Gastroesophageal sphincter (tissue), 4 donors: ENCODE measurements around the gene TOMM34. TPM values are rescaled to one million over a fixed set of nuclear protein-coding genes. Genes with fewer than 3 reads are reported as not detected.

ENCODE experiments used
- ATAC-seq: fragments of 150-250 bp; one replicate; pipeline ENCODE4 v1.9.1; 2016; ENCODE audit warnings: mild to moderate bottlenecking, moderate library complexity
- H3K27ac ChIP-seq, 4 donors: fragments of 200-600 bp; sonication (generic) in 3 of 4; 1 replicate in 3 of 4; 2 replicates in 1 of 4; pipeline ENCODE4 v1.5.1; 2016 to 2019
- H3K27me3 ChIP-seq: fragments of 200-600 bp; sonication (generic); one replicate; pipeline ENCODE4 v1.5.1; 2019
- H3K36me3 ChIP-seq, 2 donors: fragments of 200-600 bp; sonication (generic); one replicate each; pipeline ENCODE4 v1.5.1; 2019; ENCODE audit warnings: control low read depth in 1 of 2
- H3K4me1 ChIP-seq, 3 donors: fragments of 200-600 bp; sonication (generic); 1 replicate in 2 of 3; 2 replicates in 1 of 3; pipeline ENCODE4 v1.5.1; 2016 to 2019; ENCODE audit warnings: control low read depth in 2 of 3
- H3K4me3 ChIP-seq, 2 donors: fragments of 200-600 bp; sonication (generic); one replicate each; pipeline ENCODE4 v1.5.1; 2019; ENCODE audit warnings: mild to moderate bottlenecking in 1 of 2, moderate library complexity in 1 of 2
- H3K9me3 ChIP-seq, 3 donors: fragments of 200-600 bp; sonication (generic); one replicate each; pipeline ENCODE4 v1.5.1; 2017 to 2019; ENCODE audit warnings: control low read depth in 2 of 3
- CTCF ChIP-seq, 4 experiments: fragments of 200-600 bp in 2 of 4; fragments of 450-650 bp in 2 of 4; sonication (generic) in 1 of 4; IDR thresholded peaks; one replicate each; pipeline ENCODE4 v1.5.1; 2017 to 2019; ENCODE audit warnings: antibody characterized with exemption in 4 of 4, mild to moderate bottlenecking in 2 of 4, moderate library complexity in 2 of 4
- EP300 ChIP-seq: sonication (generic); formaldehyde crosslinking; IDR thresholded peaks from one replicate; pipeline ENCODE4 v1.6.1; 2017; ENCODE audit warnings: antibody characterized with exemption, mild to moderate bottlenecking
- POLR2A ChIP-seq, 2 donors: fragments of 450-650 bp; IDR thresholded peaks; one replicate each; pipeline ENCODE4 v1.6.1; 2017; ENCODE audit warnings: antibody characterized with exemption in 2 of 2, mild to moderate bottlenecking in 2 of 2, moderate library complexity in 1 of 2
- POLR2AphosphoS5 ChIP-seq: sonication (generic); formaldehyde crosslinking; IDR thresholded peaks from one replicate; pipeline ENCODE4 v1.6.1; 2017; ENCODE audit warnings: antibody characterized with exemption
- WGBS, 2 donors: methylation state at CpG; one replicate each; pipeline ENCODE4 v1.1.5; 2018; ENCODE audit warnings: low coverage in 1 of 2; 5-methylcytosine and 5-hydroxymethylcytosine counted together
- total RNA-seq, 4 donors: library from RNA; depleted of rRNA; stranded (reverse); fragments of >200 nt; gene quantifications; one replicate each; pipeline ENCODE4 v1.1.0, GENCODE V29; 2016

TOMM34 gene
- total RNA-seq, 4 donors from 2014 or later = 6.8 to 16.5 (median 13.8) TPM

- WGBS, 2 donors = 75 to 85% methylated on average over 3 to 4 of the region's 5 CpGs
- H3K27me3 ChIP-seq = no peaks in the 10 kb centered on the region
- H3K9me3 ChIP-seq = no peaks in the 10 kb centered on the region
- H3K4me3 ChIP-seq = no peak overlapping the region
- no peak for ATAC-seq
- no peaks in the 10 kb centered on the region for H3K4me1 ChIP-seq
- no peak for TF ChIP-seq POLR2A (IDR thresholded peaks at IDR 0.05)
- TF ChIP-seq CTCF (IDR thresholded peaks at IDR 0.05) = no peak
- H3K27ac ChIP-seq = no peak overlapping the region
- peaks cover 6 to 98% of the 10 kb centered on the region in 2 donors for H3K36me3 ChIP-seq
These were observed 12.1 kb downstream of the TOMM34 start for GRCh38 chr20:44948107-44948506.

GRCh38 chr20:44946271-44946852 lies 13.8 kb downstream of the TOMM34 start:
- Histone ChIP-seq H3K9me3 (no peaks in the 10 kb centered on the region), H3K36me3 (peaks cover 6 to 100% of the 10 kb centered on the region in 2 donors), H3K27ac (no peak overlapping the region), H3K4me1 (no peaks in the 10 kb centered on the region), H3K27me3 (no peaks in the 10 kb centered on the region), H3K4me3 (no peak overlapping the region)
- 71 to 76% methylated on average over 2 of the region's 2 CpGs for WGBS, 2 donors
- no peak for TF ChIP-seq POLR2AphosphoS5
- TF ChIP-seq POLR2A (IDR thresholded peaks at IDR 0.05) = no peak
- no peak for ATAC-seq

GRCh38 chr20:44945261-44945660 lies 14.9 kb downstream of the TOMM34 start:
- no peak for ATAC-seq
- no peaks in the 10 kb centered on the region for H3K9me3 ChIP-seq
- WGBS, 2 donors = 68 to 73% methylated on average over 3 to 5 of the region's 6 CpGs
- no peak overlapping the region for H3K27ac ChIP-seq
- H3K36me3 ChIP-seq = peaks cover 0 to 100% of the 10 kb centered on the region in 2 donors
- TF ChIP-seq POLR2A (IDR thresholded peaks at IDR 0.05) (no peak), CTCF (IDR thresholded peaks at IDR 0.05) (no peak), POLR2AphosphoS5 (no peak), EP300 (no peak)
- no peak overlapping the region for H3K4me3 ChIP-seq
- no peaks in the 10 kb centered on the region for H3K27me3 ChIP-seq
- H3K4me1 ChIP-seq = no peaks in the 10 kb centered on the region

GRCh38 chr20:44943828-44944227 lies 16.4 kb downstream of the TOMM34 start:
- H3K36me3 ChIP-seq = peaks cover 0 to 99% of the 10 kb centered on the region in 2 donors
- no peak for TF ChIP-seq CTCF (IDR thresholded peaks at IDR 0.05)
- no peak for TF ChIP-seq POLR2A (IDR thresholded peaks at IDR 0.05)
- no peak for TF ChIP-seq EP300
- TF ChIP-seq POLR2AphosphoS5 = no peak
- no peak overlapping the region for H3K27ac ChIP-seq
- no peaks in the 10 kb centered on the region for H3K9me3 ChIP-seq
- H3K4me3 ChIP-seq = no peak overlapping the region
- H3K4me1 ChIP-seq = no peaks in the 10 kb centered on the region
- 84 to 93% methylated on average over 2 to 4 of the region's 4 CpGs for WGBS, 2 donors
- ATAC-seq = no peak
- H3K27me3 ChIP-seq = no peaks in the 10 kb centered on the region

GRCh38 chr20:44942264-44942973 lies 17.8 kb downstream of the TOMM34 start:
- H3K36me3 ChIP-seq = peaks cover 0 to 96% of the 10 kb centered on the region in 2 donors
- WGBS, 2 donors = 57% methylated on average over 1 of the region's 4 CpGs; no CpG with 5 or more reads in 1 of the 2 donors
- ATAC-seq = no peak

More at GRCh38 chr20:44942264-44942973, 17.8 kb downstream of the TOMM34 start:
- TF ChIP-seq EP300 = no peak
- no peak for TF ChIP-seq POLR2A (IDR thresholded peaks at IDR 0.05)
- H3K4me1 ChIP-seq = no peaks in the 10 kb centered on the region
- H3K27ac ChIP-seq = no peak overlapping the region
- H3K27me3 ChIP-seq = no peaks in the 10 kb centered on the region
- no peak overlapping the region for H3K4me3 ChIP-seq
- no peaks in the 10 kb centered on the region for H3K9me3 ChIP-seq
